NCI-H345 treated with DMSO at 0.1 percent for 48 hours (cell line): Measurements from ENCODE around the gene PRRX2.
"Not testable (repeated sequence)": the region's sequence is repeated elsewhere in the genome, so short reads cannot be mapped to it uniquely, and the experiment has no call there.

ENCODE experiments used
- DNase-seq: peaks from one replicate; lab custom pipeline; 2025; ENCODE audit not compliant: unreplicated experiment; lab: John Stamatoyannopoulos, UW

PRRX2 gene

DNA sequence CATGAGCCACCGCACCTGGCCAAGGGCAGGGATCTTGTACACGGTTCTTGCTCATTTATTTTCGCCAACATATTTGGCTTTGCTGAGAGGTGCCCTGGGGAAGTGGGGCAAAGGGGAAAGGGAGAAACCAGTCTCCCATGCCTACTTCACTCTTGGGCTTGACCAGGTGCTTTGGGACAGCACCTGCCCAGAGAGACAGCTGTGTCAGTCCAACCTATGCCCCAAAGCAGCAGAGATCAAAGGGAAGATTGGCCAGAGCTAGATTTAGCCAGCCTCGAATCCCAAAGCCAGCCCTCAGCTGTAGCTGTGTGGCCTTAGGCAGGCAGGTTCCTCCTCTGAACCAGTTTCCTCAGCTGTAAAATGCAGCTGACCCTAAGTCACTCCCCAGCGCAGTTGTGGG is 89.7 kb downstream of the PRRX2 start:
- no peak for DNase-seq

DNA sequence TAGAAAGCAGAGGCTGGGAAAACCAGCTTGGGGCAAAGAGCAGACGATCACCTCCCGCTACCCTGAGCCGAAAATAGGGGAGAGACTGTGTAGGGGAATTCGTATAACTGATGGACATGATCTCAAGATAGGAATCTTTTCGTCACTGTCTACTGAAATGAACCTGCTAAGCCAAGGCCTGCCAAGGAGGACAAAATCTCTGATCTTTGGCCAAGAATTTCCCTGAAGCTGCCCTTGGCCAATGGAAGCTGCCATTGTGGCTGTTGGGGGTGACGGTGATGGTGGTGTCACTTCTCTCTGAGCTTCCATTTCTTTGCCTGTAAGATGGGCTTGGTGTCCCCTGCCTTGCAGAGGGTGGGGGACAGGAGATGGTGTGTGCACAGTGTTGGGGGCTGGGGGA is 90.7 kb downstream of the PRRX2 start:
- DNase-seq: no peak

DNA sequence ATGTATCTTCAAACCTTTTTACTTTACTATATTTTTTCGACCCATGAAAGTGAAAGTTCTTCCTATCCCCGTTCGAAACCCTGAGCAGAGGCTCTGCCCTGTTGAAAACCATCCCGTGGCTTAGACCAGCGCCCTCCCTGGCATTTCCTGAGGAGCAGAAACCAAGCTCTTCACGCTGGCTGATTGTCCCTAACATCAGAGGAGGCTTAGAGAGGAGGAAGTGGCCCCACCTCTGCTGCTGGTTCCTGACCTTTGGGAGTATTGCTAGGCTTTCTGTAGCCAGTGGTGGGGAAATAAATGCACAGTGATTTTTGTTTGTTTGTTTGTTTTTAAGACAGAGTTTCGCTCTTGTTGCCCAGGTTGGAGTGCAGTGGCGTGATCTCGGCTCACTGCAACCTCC is 91.6 kb downstream of the PRRX2 start:
- DNase-seq: no peak

DNA sequence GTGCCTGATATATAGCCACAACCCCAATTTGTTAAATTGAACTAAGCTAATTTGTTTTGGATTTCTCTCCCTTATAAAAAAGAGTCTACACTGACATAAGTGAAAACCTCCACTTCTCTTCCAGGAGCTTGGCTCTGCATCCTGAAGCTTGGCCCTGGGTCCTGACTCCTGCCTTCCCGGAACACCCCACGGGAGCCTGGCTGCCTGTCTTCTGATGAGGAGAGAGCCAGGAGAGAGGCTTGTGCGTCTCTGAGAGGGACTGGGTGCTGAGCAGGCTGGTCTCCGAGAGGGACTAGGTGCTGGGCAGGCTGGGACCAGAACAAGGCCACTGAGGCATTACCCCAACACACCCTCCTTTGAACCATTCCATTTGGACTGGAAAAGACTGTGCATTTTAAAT is 93.9 kb downstream of the PRRX2 start:
- no peak for DNase-seq

DNA sequence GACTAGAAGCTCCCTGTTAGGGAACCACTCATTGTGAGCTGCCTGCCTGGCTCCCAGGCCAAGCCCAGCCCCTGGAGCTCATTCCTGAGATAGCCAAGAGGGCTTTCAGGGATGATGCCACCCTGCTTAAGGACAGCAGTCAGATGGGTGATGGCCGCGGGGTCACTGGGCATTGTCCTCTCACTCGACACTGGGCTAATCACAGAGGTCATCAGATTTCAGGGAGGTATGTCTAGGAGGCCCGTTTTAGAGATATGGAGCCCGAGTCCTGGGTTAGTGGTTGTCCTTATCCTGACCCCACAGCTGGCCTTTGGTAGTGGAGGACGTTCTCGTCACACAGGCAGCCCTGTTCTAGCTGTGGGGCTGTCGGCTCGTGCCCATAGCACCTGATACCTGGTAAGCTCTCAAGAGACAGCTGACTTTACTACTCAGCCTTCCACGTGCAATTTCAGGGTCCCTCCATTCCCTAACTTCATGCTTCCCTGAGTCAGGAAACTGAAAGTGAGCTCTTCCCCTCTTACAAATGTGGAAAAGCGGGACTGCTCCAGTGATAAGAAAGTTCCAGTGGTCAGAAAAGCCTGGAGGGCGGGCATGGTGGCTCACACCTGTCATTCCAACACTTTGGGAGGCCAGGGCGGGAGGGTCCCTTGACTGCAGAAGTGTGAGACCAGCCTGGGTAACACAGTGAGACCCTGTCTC is 94.5 kb downstream of the PRRX2 start:
- no peak for DNase-seq

DNA sequence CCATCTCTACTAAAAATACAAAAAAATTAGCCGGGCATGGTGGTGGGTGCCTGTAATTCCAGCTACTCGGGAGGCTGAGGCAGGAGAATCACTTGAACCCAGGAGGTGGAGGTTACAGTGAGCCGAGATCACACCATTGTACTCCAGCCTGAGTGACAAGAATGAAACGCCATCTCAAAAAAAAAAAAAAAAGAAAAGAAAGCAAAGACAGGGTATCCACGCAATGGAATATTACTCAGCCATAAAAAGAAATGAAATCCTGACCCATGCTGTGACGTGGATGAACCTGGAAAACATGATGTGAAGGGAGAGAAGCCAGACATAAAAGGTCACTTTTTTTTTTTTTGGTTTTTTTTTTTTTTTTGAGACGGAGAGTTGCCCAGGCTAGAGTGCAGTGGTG is 95.3 kb downstream of the PRRX2 start:
- not testable (repeated sequence) for DNase-seq

DNA sequence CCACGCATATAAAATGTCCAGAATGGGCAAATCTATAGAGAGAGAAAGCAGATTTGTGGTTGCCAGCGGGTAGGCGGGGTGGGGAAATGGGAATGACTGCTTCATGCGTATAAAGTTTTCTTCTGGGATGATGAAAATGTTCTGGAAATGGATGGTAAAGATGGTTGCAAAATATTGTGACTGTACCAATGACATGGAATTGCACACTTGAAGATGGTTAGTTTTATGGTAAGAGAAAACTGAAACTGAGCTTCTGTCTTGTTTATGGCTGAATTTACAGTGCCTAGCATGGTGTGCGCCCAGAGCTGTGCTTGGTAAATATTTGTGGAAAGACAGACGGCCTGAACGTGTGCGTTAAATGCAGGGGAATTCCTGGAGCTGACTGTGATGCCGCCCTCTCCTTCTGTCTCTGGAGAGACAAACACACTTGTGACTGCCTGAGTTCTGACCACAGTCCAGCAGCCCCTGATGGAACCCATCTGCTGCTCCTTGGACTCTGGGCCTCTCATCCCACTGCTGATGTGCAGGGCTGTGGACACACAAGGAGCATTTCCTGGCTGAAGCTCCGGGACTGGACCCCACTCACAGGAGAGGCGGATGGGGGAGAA is 96.0 kb downstream of the PRRX2 start:
- no peak for DNase-seq

DNA sequence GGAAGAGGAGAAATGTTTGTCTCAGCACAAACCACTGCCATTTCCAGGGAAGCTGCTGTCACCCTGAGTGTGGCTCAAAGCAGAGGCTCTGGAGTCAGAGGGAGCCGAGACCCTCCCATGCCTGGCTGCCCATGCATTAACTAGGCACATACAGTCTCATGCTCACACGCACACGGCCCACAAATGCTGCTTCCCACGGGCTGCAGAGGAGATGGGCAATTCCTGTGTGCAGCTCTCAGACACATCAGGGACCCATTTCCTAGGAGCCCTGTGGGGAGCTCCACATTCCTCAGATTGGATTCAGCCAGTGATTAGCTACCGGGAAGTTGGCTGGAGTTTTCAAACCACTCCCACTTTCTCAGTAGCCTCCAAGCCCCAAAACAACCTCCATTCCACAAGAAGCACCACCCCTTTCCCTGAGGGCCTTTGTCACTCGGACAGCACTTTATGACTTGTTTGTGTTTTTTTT is 96.5 kb downstream of the PRRX2 start:
- no peak for DNase-seq

DNA sequence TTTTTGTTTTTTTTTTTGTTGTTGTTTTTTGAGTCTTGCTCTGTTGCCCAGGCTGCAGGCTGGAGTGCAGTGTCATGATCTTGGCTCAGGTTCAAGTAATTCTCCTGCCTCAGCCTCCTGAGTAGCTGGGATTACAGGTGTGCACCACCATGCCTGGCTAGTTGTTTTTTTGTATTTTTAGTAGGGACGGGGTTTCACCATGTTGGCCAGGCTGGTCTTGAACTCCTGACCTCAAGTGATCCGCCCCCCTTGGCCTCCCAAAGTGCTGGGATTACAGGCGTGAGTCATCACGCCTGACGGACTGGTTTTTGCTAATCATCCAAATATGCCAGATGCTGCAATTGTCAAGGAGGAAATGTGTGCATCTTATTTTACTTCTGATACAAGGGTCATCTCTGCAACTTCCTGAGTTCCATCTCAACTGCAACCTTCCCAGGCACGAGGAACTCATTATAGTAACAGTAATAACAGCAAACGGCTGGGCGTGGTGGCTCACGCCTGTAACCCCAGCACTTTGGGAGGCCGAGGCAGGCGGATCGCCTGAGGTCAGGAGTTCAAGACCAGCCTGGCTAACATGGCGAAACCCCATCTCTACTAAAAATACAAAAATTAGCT is 97.0 kb downstream of the PRRX2 start:
- DNase-seq: not testable (repeated sequence)

DNA sequence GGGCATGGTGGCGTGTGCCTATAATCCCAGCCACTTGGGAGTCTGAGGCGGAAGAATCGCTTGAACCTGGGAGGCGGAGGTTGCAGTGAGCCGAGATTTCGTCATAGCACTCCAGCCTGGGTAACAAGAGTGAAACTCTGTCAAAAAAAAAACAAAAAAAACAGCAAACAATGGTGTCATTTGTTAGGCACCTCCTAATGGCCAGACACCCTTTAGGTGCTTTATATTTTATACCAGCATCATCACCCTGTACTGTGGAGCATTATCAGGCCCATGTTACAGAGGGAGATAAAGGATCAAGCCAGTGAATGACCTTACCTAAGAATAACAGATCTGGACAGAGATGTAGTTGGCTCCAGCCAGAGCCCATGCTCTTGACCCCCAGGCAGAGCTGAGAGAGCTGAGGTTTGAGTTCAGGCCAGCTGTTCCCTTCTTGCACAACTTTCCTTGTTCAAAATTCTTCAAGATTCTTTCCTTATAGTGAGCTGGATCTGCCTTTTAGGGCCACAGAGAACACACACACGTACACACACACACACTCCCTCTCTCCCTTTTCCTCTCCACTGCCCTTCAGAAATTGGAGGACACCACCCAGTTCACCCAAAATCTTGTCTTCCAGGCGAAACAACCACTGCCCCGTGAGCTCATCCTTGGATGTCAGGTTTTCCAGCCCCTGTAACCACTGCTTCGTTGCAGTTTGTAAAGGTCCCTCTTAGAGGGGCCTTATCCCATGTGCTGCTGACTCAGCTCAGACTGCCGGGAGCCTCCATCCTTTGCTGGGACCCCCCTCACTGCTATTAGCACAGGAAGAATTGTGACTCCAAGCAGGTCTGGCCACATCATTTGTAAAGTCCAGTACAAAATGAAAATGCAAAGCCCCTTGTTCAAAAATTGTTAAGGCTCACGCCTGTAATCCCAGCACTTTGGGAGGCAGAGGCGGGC is 97.8 kb downstream of the PRRX2 start:
- no peak for DNase-seq

DNA sequence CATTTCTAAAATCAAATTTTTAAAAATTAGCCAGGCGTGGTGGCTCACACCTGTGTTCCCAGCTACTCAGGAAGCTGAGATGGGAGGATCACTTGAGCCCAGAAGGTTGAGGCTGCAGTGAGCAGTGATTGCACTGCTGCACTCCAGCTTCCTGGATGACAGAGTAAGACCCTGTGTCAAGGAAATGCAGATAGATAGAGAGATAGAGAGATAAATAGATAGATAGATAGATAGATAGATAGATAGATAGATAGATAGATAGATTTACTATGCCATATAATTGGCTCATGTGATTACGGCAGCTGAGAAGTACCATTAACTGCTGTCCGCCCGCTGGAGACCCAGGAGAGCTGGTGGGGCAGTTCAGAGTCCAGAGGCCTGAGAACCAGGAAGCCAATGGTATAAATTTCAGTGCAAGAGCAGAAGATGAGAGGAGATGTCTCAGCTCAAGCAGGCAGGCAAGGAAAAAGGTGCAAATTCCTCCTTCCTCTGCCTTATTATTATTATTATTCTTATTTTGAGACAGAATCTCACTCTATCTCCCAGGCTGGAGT is 100.4 kb downstream of the PRRX2 start:
- no peak for DNase-seq

DNA sequence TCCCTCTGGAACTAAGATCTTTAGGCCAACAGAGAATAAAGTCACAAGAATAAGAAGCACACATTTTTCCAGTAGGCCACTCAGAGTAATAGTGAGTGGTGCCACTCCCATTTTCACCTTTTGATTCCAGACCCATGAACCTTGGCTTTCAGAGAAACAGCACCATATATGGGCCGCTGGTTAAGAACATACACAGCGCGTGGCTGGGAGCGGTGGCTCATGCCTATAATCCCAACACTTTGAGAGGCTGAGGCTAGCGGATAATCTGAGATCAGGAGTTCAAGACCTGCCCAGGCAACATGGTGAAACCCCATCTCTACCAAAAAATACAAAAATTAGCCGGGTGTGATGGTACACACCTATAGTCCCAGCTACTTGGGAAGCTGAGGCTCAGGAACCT is 103.0 kb downstream of the PRRX2 start:
- no peak for DNase-seq

DNA sequence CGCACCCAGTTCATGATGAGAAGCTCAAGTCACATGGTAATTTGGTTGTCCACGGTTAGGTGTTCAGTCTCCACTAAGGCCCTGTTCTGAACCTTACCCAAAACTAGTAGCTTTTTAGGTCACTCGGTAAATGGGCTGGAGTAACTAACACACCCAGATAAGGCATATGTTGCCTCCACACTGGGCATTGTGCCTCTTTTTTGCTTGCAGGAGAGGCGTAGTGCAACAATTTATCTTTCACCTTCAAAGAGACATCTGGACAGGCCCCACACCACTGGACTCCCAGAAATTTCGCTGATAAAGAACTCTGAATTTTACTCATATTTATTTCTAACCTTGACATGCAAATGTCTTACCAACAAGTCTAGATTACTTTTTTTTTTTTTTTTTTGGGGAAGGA is 104.2 kb downstream of the PRRX2 start:
- DNase-seq: no peak

DNA sequence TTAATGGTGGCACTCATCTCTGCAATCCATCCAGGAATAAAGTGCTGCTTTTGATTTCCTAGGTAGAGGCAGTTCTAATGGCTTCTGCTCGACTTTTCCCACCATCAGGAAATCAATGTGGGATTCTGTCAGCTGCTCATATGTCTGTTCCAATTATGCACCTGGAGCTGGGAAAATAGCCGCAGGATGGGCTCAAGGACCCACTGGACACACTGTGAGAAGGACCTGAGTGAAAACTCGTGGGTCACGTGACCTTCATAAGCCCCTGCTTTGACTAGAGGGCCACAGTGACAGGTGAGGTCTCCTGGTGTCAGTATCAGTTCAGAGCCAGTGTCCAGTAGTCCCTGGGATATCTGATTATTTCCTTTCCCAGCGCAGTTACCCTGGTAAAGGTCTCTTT is 105.3 kb downstream of the PRRX2 start:
- DNase-seq: no peak
